IMR-90 (cell line): Measurements from ENCODE around the gene LBH. TPM values are rescaled to one million over a fixed set of nuclear protein-coding genes. Genes with fewer than 3 reads are reported as not detected.

ENCODE experiments used
- BHLHE40 ChIP-seq: fragments of 150-350 bp; IDR thresholded peaks from 2 replicates; pipeline ENCODE4 v1.6.1; 2016; ENCODE audit warnings: mild to moderate bottlenecking, low read depth, low read length
- MAFK ChIP-seq: IDR thresholded peaks from 2 replicates; pipeline ENCODE4 v1.6.1; 2012; ENCODE audit warnings: low read depth, low read length, improper control_type of control experiment
- NFE2L2 ChIP-seq: fragments of 150-350 bp; IDR thresholded peaks from 2 replicates; pipeline ENCODE4 v1.6.1; 2016; ENCODE audit warnings: low read depth, mild to moderate bottlenecking, low read length
- RAD21 ChIP-seq: IDR thresholded peaks from 2 replicates; pipeline ENCODE4 v1.6.1; 2012; ENCODE audit warnings: low read length, improper control_type of control experiment
- USF2 ChIP-seq: fragments of 150-350 bp; IDR thresholded peaks from 2 replicates; pipeline ENCODE4 v1.6.1; 2017; ENCODE audit warnings: mild to moderate bottlenecking, antibody characterized with exemption, low read length, low read depth
- polyA plus RNA-seq, 3 experiments: library from polyadenylated mRNA; depleted of rRNA; stranded (reverse); fragments of >200 nt; gene quantifications; 2 replicates each; pipeline ENCODE4 v1.2.3, GENCODE V29; 2012; ENCODE audit warnings: low replicate concordance in 1 of 3
- total RNA-seq: library from RNA; depleted of rRNA; stranded (reverse); fragments of >200 nt; gene quantifications from 2 replicates; pipeline ENCODE4 v1.2.3, GENCODE V29; 2012

LBH gene
- total and polyA plus RNA-seq, 2 of the 4 experiments (the other 2 are of a cell fraction): 158 to 202 TPM

DNA sequence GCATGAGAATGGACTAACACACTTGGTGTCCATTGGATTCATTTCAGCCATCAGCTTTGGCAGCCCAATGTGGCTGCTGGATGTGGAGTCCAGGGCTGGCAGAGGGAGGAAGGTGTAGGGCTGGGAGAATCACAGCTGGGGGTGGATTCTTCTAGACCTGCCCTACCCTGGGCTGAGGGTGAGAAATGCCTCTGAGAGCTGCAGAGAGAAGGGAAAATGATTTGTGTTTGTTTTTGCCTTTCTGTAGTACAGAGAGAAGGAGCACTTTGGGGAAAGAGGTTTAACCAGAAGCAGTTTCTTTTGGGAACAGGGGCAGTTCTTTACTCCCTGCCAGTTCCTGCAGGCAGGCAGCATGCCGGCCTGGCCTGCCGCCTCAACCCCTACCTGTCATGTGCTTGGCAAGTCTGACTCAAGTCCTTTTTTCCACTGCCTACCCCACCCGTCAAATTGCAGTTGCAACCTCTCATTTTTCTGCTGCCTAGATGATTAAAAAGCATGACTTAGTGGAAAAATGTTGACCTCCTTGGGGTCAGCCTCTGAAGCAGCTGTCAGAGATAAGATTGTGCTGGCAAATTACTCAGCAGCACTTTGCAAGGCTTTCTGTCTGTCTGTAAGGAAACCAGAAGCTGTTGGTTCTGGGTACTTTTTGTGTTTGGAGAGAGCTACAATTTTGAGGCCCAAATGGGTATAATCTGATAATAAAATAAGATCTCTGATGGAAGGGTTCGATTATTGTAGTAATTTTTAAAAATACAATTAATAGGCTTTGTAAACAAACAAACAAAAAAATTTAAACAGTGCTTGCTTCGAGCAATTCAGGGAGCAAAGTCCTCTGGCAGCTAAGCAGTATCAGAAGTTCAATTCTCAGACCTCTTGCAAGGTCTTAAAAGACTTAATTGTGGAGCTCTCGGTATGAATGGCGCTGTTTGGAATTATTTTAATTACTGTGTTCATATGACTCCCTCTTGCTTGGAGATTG lies 21.7 kb downstream of the LBH start (continued):
- TF ChIP-seq USF2: peak; percentile 30; the same call in 1 of the 2 replicates
- peak; percentile 62 for TF ChIP-seq MAFK
- peak; percentile 77 for TF ChIP-seq NFE2L2
- TF ChIP-seq RAD21: peak; percentile 7; the same call in 1 of the 2 replicates
- peak; percentile 38; the same call in 1 of the 2 replicates for TF ChIP-seq BHLHE40
